Measurements from ENCODE around the gene ANKRD34C.

Gene ANKRD34C

GRCh38 chr15:79322306-79322705, 39.8 kb downstream of the ANKRD34C start:
- Histone ChIP-seq H3K27me3 (ENCODE audit: insufficient read depth, low read length) (no peaks in the 10 kb centered on the region), H4K20me1 (ENCODE audit: insufficient read depth, low read length) (no peaks in the 10 kb centered on the region), H3K27ac (ENCODE audit: low read depth, low read length, poor library complexity, severe bottlenecking) (no peak overlapping the region), H3K9me3 (ENCODE audit: low read length) (no peaks in the 10 kb centered on the region), H3K79me2 (ENCODE audit: insufficient read depth, low read length) (no peaks in the 10 kb centered on the region), H3K4me3 (ENCODE audit: low read depth, low read length, poor library complexity, severe bottlenecking) (no peak overlapping the region), H3K36me3 (ENCODE audit: insufficient read depth, low read length) (peaks cover 79% of the 10 kb centered on the region), H3K4me2 (ENCODE audit: low read length) (no peak overlapping the region), H3F3A (ENCODE audit: insufficient read depth, low read length) (no peaks in the 10 kb centered on the region), H3K9me2 (ENCODE audit: low read depth, low read length) (no peaks in the 10 kb centered on the region), H2AFZ (ENCODE audit: low read length) (no peak overlapping the region), H3K9ac (ENCODE audit: low read length) (no peak overlapping the region), H3K4me1 (ENCODE audit: insufficient read depth, low read length, severe bottlenecking) (no peaks in the 10 kb centered on the region)
- no peak for TF ChIP-seq EZH2 (IDR thresholded peaks at IDR 0.05; ENCODE audit: borderline replicate concordance, low read length)
- no peak for TF ChIP-seq CTCF (IDR thresholded peaks at IDR 0.05; ENCODE audit: low read length)

- Histone ChIP-seq H3K4me2 (ENCODE audit: low read length) (no peak overlapping the region), H3K9me2 (ENCODE audit: low read depth, low read length) (no peaks in the 10 kb centered on the region), H3K4me3 (ENCODE audit: low read depth, low read length, poor library complexity, severe bottlenecking) (no peak overlapping the region), H4K20me1 (ENCODE audit: insufficient read depth, low read length) (no peaks in the 10 kb centered on the region), H3K79me2 (ENCODE audit: insufficient read depth, low read length) (no peaks in the 10 kb centered on the region), H3K9me3 (ENCODE audit: low read length) (no peaks in the 10 kb centered on the region), H3K27me3 (ENCODE audit: insufficient read depth, low read length) (no peaks in the 10 kb centered on the region), H3F3A (ENCODE audit: insufficient read depth, low read length) (no peaks in the 10 kb centered on the region), H3K27ac (ENCODE audit: low read depth, low read length, poor library complexity, severe bottlenecking) (no peak overlapping the region), H3K36me3 (ENCODE audit: insufficient read depth, low read length) (peaks cover 73% of the 10 kb centered on the region), H2AFZ (ENCODE audit: low read length) (no peak overlapping the region), H3K9ac (ENCODE audit: low read length) (no peak overlapping the region), H3K4me1 (ENCODE audit: insufficient read depth, low read length, severe bottlenecking) (no peaks in the 10 kb centered on the region)
- TF ChIP-seq EZH2 (IDR thresholded peaks at IDR 0.05; ENCODE audit: borderline replicate concordance, low read length) (no peak), CTCF (IDR thresholded peaks at IDR 0.05; ENCODE audit: low read length) (no peak)
Observed at GRCh38 chr15:79322945-79323344, 40.4 kb downstream of the ANKRD34C start.

GRCh38 chr15:79329171-79329611, 46.7 kb downstream of the ANKRD34C start:
- no peaks in the 10 kb centered on the region for H3K9me2 ChIP-seq (ENCODE audit: low read depth, low read length)
- no peak overlapping the region for H3K9ac ChIP-seq (ENCODE audit: low read length)
- no peaks in the 10 kb centered on the region for H3K9me3 ChIP-seq (ENCODE audit: low read length)
- no peak overlapping the region for H3K27ac ChIP-seq (ENCODE audit: low read depth, low read length, poor library complexity, severe bottlenecking)
- H2AFZ ChIP-seq (ENCODE audit: low read length) = no peak overlapping the region
- TF ChIP-seq EZH2 (IDR thresholded peaks at IDR 0.05; ENCODE audit: borderline replicate concordance, low read length) (no peak), CTCF (IDR thresholded peaks at IDR 0.05; ENCODE audit: low read length) (no peak)
- no peak overlapping the region for H3K4me2 ChIP-seq (ENCODE audit: low read length)
- H3K79me2 ChIP-seq (ENCODE audit: insufficient read depth, low read length) = no peaks in the 10 kb centered on the region
- peaks cover 33% of the 10 kb centered on the region for H3K36me3 ChIP-seq (ENCODE audit: insufficient read depth, low read length)
- H3K4me1 ChIP-seq (ENCODE audit: insufficient read depth, low read length, severe bottlenecking) = no peaks in the 10 kb centered on the region
- no peak overlapping the region for H3K4me3 ChIP-seq (ENCODE audit: low read depth, low read length, poor library complexity, severe bottlenecking)
- H3K27me3 ChIP-seq (ENCODE audit: insufficient read depth, low read length) = no peaks in the 10 kb centered on the region
- H3F3A ChIP-seq (ENCODE audit: insufficient read depth, low read length) = no peaks in the 10 kb centered on the region
- no peaks in the 10 kb centered on the region for H4K20me1 ChIP-seq (ENCODE audit: insufficient read depth, low read length)

Measured in OCI-LY1 (cell line).